SK-N-SH (cell line): Measurements from ENCODE around the gene KIF18B. TPM values are rescaled to one million over a fixed set of nuclear protein-coding genes. Genes with fewer than 3 reads are reported as not detected.

Experiments
- CTCF ChIA-PET: fragments of 300-600, 350-600 bp; formaldehyde crosslinking; extraction: SDS; loops from one replicate; lab custom pipeline; 2021; lab: Yijun Ruan, JAX
- POLR2A ChIA-PET: fragments of 350-600 bp; sonication (Branson Sonifier 250); formaldehyde crosslinking; extraction: SDS; loops from one replicate; lab custom pipeline; 2020; ENCODE audit warnings: antibody characterized with exemption, inconsistent platforms; lab: Yijun Ruan, JAX
- DNase-seq: peaks from one replicate; pipeline ENCODE4 v3.0.0; 2012
- H2AFZ ChIP-seq: fragments of 200-600 bp; sonication (generic); 2 replicates; pipeline ENCODE4 v1.8.1; 2016; ENCODE audit warnings: antibody characterized with exemption, mild to moderate bottlenecking, low read depth
- H3F3A ChIP-seq: fragments of 200-600 bp; sonication (generic); replicated peaks from 2 replicates; pipeline ENCODE3; 2016; ENCODE audit warnings: antibody characterized with exemption, mild to moderate bottlenecking; ENCODE audit not compliant: insufficient read depth
- H3K27ac ChIP-seq, 2 experiments: fragments of 200-500 bp in 1 of 2; fragments of 200-600 bp in 1 of 2; sonication (Bioruptor generic) in 1 of 2; sonication (generic), shearing (Covaris generic) in 1 of 2; 2 replicates each; pipeline versions ENCODE4 v1.5.1 to v1.6.1; 2014 to 2016; ENCODE audit warnings: low read depth in 2 of 2, inconsistent platforms in 1 of 2, low read length in 1 of 2, mild to moderate bottlenecking in 1 of 2, mixed read lengths in 1 of 2
- H3K27me3 ChIP-seq: fragments of 200-600 bp; sonication (generic), shearing (Covaris generic); 2 replicates; pipeline ENCODE4 v1.6.1; 2016; ENCODE audit warnings: mixed run types; ENCODE audit not compliant: insufficient read depth
- H3K36me3 ChIP-seq, 2 experiments: fragments of 200-500 bp in 1 of 2; fragments of 200-600 bp in 1 of 2; sonication (Bioruptor generic) in 1 of 2; sonication (generic) in 1 of 2; replicated peaks in 1 of 2; 2 replicates each; pipeline versions ENCODE3 to v1.5.1; 2014 to 2016; ENCODE audit warnings: low read length in 1 of 2, mild to moderate bottlenecking in 1 of 2; ENCODE audit not compliant: insufficient read depth in 2 of 2, control insufficient read depth in 1 of 2
- H3K4me1 ChIP-seq, 2 experiments: fragments of 200-500 bp in 1 of 2; fragments of 200-600 bp in 1 of 2; sonication (Bioruptor generic) in 1 of 2; sonication (generic), shearing (Covaris generic) in 1 of 2; 2 replicates each; pipeline versions ENCODE4 v1.5.1 to v1.6.1; 2014 to 2016; ENCODE audit warnings: low read depth in 1 of 2, low read length in 1 of 2, mixed run types in 1 of 2; ENCODE audit not compliant: insufficient read depth in 2 of 2, control insufficient read depth in 1 of 2
- H3K4me2 ChIP-seq: fragments of 200-600 bp; sonication (generic), shearing (Covaris generic); 2 replicates; pipeline ENCODE4 v1.6.1; 2017; ENCODE audit warnings: mixed run types
- H3K4me3 ChIP-seq, 2 experiments: fragments of 200-500 bp in 1 of 2; fragments of 200-600 bp in 1 of 2; sonication (Bioruptor generic) in 1 of 2; sonication (generic), shearing (Covaris generic) in 1 of 2; 2 replicates each; pipeline versions ENCODE4 v1.5.1 to v1.8.1; 2014 to 2016; ENCODE audit warnings: low read depth in 2 of 2, inconsistent platforms in 1 of 2, low read length in 1 of 2, mild to moderate bottlenecking in 1 of 2, mixed read lengths in 1 of 2, moderate library complexity in 1 of 2
- H3K79me2 ChIP-seq: fragments of 200-600 bp; sonication (generic); 2 replicates; pipeline ENCODE4 v1.8.1; 2017; ENCODE audit warnings: mild to moderate bottlenecking; ENCODE audit not compliant: insufficient read depth
- H3K9ac ChIP-seq: fragments of 200-600 bp; sonication (generic); 2 replicates; pipeline ENCODE4 v1.6.1; 2017; ENCODE audit warnings: mixed run types
- H3K9me2 ChIP-seq: fragments of 200-600 bp; sonication (generic); 2 replicates; pipeline ENCODE4 v1.6.1; 2017; ENCODE audit warnings: mixed run types
- H3K9me3 ChIP-seq: fragments of 200-600 bp; sonication (generic); 2 replicates; pipeline ENCODE4 v1.6.1; 2017; ENCODE audit warnings: mixed run types, mild to moderate bottlenecking, moderate library complexity
- H4K20me1 ChIP-seq: fragments of 200-600 bp; sonication (generic); 2 replicates; pipeline ENCODE4 v1.6.1; 2017; ENCODE audit warnings: mild to moderate bottlenecking, mixed run types; ENCODE audit not compliant: insufficient read depth
- FOXM1 ChIP-seq: IDR thresholded peaks from 2 replicates; pipeline ENCODE4 v1.4.0; 2012; ENCODE audit warnings: low read depth, mild to moderate bottlenecking
- GABPA ChIP-seq: IDR thresholded peaks from 2 replicates; pipeline ENCODE4 v1.4.0; 2012; ENCODE audit warnings: low read depth, mild to moderate bottlenecking
- JUND ChIP-seq: IDR thresholded peaks from 2 replicates; pipeline ENCODE4 v1.4.0; 2012
- MEF2A ChIP-seq: IDR thresholded peaks from 2 replicates; pipeline ENCODE4 v1.4.0; 2012; ENCODE audit warnings: low read depth, borderline replicate concordance
- MXI1 ChIP-seq: IDR thresholded peaks from 2 replicates; pipeline ENCODE4 v1.6.1; 2012; ENCODE audit warnings: mild to moderate bottlenecking, low read depth, low read length, improper control_type of control experiment
- TCF12 ChIP-seq: IDR thresholded peaks from 2 replicates; pipeline ENCODE4 v1.4.0; 2012
- USF2 ChIP-seq: fragments of 150-350 bp; IDR thresholded peaks from 2 replicates; pipeline ENCODE4 v1.6.1; 2017; ENCODE audit warnings: antibody characterized with exemption, low read length, low read depth, borderline replicate concordance
- YY1 ChIP-seq: IDR thresholded peaks from 2 replicates; pipeline ENCODE4 v1.4.0; 2012; ENCODE audit warnings: low read depth, mild to moderate bottlenecking
- ZBTB33 ChIP-seq: IDR thresholded peaks from 2 replicates; pipeline ENCODE4 v1.4.0; 2012; ENCODE audit warnings: low read depth, borderline replicate concordance
- WGBS: methylation state at CpG from one replicate; pipeline ENCODE4 v1.1.6; 2017; ENCODE audit warnings: low lambda C conversion rate; 5-methylcytosine and 5-hydroxymethylcytosine counted together
- polyA plus RNA-seq, 3 experiments: library from polyadenylated mRNA; depleted of rRNA; stranded (reverse); fragments of >200 nt; gene quantifications; 2 replicates each; pipeline ENCODE4 v1.2.3, GENCODE V29; 2012
- TF ChIP-seq, protein P1 (sequence below): IDR thresholded peaks from 2 replicates; pipeline ENCODE4 v1.6.1; 2012; ENCODE audit warnings: mild to moderate bottlenecking, low read depth, low read length, moderate library complexity

The KIF18B gene
- polyA plus RNA-seq, 1 of the 3 experiments (the other 2 are of a cell fraction), result 14.7 TPM

GRCh38 chr17:44919411-44919810 lies 28.2 kb downstream of the KIF18B start (continued):
- no peak for TF ChIP-seq USF2
- no peak for TF ChIP-seq MXI1
- TF ChIP-seq, protein P1, sequence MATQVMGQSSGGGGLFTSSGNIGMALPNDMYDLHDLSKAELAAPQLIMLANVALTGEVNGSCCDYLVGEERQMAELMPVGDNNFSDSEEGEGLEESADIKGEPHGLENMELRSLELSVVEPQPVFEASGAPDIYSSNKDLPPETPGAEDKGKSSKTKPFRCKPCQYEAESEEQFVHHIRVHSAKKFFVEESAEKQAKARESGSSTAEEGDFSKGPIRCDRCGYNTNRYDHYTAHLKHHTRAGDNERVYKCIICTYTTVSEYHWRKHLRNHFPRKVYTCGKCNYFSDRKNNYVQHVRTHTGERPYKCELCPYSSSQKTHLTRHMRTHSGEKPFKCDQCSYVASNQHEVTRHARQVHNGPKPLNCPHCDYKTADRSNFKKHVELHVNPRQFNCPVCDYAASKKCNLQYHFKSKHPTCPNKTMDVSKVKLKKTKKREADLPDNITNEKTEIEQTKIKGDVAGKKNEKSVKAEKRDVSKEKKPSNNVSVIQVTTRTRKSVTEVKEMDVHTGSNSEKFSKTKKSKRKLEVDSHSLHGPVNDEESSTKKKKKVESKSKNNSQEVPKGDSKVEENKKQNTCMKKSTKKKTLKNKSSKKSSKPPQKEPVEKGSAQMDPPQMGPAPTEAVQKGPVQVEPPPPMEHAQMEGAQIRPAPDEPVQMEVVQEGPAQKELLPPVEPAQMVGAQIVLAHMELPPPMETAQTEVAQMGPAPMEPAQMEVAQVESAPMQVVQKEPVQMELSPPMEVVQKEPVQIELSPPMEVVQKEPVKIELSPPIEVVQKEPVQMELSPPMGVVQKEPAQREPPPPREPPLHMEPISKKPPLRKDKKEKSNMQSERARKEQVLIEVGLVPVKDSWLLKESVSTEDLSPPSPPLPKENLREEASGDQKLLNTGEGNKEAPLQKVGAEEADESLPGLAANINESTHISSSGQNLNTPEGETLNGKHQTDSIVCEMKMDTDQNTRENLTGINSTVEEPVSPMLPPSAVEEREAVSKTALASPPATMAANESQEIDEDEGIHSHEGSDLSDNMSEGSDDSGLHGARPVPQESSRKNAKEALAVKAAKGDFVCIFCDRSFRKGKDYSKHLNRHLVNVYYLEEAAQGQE, result no peak
- no peak for TF ChIP-seq YY1
- TF ChIP-seq JUND, result no peak

DNA sequence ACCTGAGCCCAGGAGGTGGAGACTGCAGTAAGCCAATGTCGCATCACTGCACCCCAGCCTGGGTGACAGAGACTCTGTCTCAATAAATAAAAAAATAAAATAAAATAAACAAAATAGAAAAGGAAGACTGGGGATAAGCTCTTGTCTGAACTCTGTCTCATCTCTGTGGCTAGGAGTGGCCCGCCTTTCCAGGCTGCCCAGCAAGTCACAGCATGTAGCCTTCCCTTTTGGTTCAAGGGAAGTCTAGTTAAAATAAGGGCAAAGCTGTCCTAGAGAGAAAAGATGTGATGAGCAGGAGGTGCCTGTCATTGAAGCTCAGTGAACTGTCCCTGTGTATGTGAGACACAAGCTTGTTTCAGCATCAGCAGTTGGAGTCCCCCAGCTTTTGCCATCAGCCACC lies 29.6 kb downstream of the KIF18B start:
- peaks cover 18 to 29% of the 10 kb centered on the region in 2 experiments; a peak in 3 of 4 replicates for H3K4me1 ChIP-seq
- no peaks in the 10 kb centered on the region for H3K9me2 ChIP-seq
- ChIA-PET POLR2A (interaction anchor here (1.3 kb wide), 1 partner anchor 103 kb away, joined by 4 read pairs; no protein-coding TSS in a partner anchor), CTCF (interaction anchor here (0.7 to 17.2 kb wide), 13 partner anchors 8 to 217 kb away, joined by 3 to 433 read pairs (median 5); partner anchors contain the start of genes ACBD4, C1QL1 and PLCD3)
- H3K36me3 ChIP-seq, result no peaks in the 10 kb centered on the region
- H2AFZ ChIP-seq, result no peak overlapping the region
- H3K27ac ChIP-seq, result peak overlapping the region in 1 of 2 experiments; percentile 78; a peak in 1 of 4 replicates
- WGBS, result 94% methylated on average over 2 of the region's 2 CpGs
- H3K27me3 ChIP-seq, result no peaks in the 10 kb centered on the region
- H3K9ac ChIP-seq, result no peak overlapping the region
- H3K9me3 ChIP-seq, result no peaks in the 10 kb centered on the region
- DNase-seq, result no peak
- H4K20me1 ChIP-seq, result no peaks in the 10 kb centered on the region
- H3K4me2 ChIP-seq, result no peak overlapping the region; the same call in 1 of the 2 replicates
- H3K4me3 ChIP-seq, result no peak overlapping the region
- H3F3A ChIP-seq, result peaks cover 12% of the 10 kb centered on the region
- no peaks in the 10 kb centered on the region for H3K79me2 ChIP-seq
- no peak for TF ChIP-seq ZBTB33
- no peak for TF ChIP-seq TCF12
- TF ChIP-seq GABPA, result no peak
- TF ChIP-seq FOXM1, result no peak
- TF ChIP-seq MEF2A, result no peak
